Fibroblast of the aortic adventitia (primary cell): ENCODE data around the gene EFCAB13. TPM values are rescaled to one million over a fixed set of nuclear protein-coding genes. Genes with fewer than 3 reads are reported as not detected.
"Not testable (repeated sequence)": the region's sequence is repeated elsewhere in the genome, so short reads cannot be mapped to it uniquely, and the experiment has no call there.

ENCODE experiments used
- DNase-seq: peaks from one replicate; pipeline ENCODE4 v3.0.0-alpha.2; 2010; ENCODE audit warnings: low read depth
- H3K4me3 ChIP-seq: 2 replicates; pipeline ENCODE4 v1.5.1; 2011; ENCODE audit warnings: low read depth, mild to moderate bottlenecking, control low read depth, low read length, moderate library complexity
- total RNA-seq: library from RNA; depleted of rRNA; stranded (reverse); fragments of >200 nt; gene quantifications from 2 replicates; pipeline ENCODE4 v1.2.3, GENCODE V29; 2012; ENCODE audit warnings: low replicate concordance
- TF ChIP-seq, protein P1 (sequence below): IDR thresholded peaks from 2 replicates; pipeline ENCODE4 v1.5.1; 2011; ENCODE audit warnings: mild to moderate bottlenecking, low read length, control low read depth, inconsistent platforms; ENCODE audit not compliant: insufficient read depth

The EFCAB13 gene
- total RNA-seq, 1 donor = 5.6 TPM

DNA sequence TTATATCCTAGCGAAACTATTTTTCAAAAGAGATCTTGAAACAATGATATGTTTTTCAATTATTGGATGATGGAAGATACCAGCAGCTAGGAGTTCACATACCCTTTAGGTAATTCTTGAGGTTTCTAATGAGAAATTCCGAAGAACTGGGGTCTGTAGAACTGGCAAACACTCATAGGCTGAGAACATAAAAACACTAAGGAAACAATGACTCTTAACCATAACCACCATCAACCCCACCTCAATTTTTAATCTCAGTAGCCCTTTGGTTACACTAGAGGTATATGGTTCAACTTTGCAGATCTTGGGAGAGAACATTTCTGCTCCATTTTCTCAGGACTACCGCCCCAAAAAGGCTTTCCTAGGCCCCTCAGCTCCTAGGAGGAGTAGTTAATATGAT lies 141.4 kb downstream of the EFCAB13 start:
- TF ChIP-seq, protein P1, sequence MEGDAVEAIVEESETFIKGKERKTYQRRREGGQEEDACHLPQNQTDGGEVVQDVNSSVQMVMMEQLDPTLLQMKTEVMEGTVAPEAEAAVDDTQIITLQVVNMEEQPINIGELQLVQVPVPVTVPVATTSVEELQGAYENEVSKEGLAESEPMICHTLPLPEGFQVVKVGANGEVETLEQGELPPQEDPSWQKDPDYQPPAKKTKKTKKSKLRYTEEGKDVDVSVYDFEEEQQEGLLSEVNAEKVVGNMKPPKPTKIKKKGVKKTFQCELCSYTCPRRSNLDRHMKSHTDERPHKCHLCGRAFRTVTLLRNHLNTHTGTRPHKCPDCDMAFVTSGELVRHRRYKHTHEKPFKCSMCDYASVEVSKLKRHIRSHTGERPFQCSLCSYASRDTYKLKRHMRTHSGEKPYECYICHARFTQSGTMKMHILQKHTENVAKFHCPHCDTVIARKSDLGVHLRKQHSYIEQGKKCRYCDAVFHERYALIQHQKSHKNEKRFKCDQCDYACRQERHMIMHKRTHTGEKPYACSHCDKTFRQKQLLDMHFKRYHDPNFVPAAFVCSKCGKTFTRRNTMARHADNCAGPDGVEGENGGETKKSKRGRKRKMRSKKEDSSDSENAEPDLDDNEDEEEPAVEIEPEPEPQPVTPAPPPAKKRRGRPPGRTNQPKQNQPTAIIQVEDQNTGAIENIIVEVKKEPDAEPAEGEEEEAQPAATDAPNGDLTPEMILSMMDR = no peak
- DNase-seq = no peak
- no peak overlapping the region for H3K4me3 ChIP-seq

DNA sequence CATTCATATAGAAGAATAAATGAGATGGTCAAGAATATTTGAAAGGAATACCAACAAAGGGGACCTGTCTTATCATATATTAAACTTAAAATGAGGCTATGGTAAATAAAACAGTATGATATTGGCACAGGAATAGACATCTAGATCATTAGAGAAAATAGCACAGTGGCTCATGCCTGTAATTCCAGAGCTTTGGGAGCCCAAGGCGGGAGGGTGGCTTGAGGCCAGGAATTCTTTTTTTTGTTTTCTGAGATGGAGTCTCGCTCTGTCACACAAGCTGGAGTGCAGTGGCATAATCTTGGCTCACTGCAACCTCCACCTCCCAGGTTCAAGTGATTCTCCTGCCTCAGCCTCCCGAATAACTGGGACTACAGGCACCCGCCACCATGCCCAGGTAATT lies 143.2 kb downstream of the EFCAB13 start:
- H3K4me3 ChIP-seq, DNase-seq: not testable (repeated sequence)

DNA sequence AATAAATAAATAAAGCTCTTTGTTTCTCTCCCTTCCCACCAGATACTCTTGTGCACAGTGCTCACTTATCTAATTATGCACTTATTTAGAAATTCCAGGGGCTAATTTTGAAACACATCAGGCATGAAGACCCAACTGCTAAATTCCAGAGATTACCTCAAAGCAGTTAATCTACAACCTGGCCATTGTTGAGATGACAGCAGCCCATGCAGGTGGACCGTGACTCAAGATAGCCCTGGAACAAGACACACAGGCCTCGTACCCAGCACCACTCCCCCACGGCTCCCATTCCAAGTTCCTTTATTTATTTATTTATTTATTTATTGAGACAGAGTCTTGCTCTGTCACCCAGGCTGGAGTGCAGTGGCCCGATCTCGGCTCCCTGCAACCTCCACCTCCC lies 147.1 kb downstream of the EFCAB13 start:
- DNase-seq = no peak
- TF ChIP-seq, protein P1 = no peak
- no peak overlapping the region for H3K4me3 ChIP-seq

DNA sequence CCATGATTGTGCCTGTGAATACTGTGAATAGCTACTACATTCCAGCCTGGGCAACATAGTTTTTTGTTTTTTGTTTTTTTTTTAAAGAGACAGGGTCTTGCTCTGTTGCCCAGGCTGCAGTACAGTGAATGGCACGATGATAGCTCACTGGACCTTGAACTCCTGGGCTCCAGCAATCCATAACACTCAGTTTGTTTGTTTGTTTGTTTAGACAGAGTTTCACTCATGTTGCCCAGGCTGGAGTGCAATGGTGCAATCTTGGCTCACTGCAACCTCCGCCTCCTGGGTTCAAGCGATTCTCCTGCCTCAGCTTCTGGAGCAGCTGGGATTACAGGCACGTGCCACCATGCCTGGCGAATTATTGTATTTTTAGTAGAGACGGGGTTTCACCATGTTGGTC lies 148.3 kb downstream of the EFCAB13 start:
- DNase-seq, H3K4me3 ChIP-seq: not testable (repeated sequence)

Other genes with a start within 250 kb of the EFCAB13 start
- gene CDC27, start 134.7 kb upstream of the EFCAB13 start, total RNA-seq = 32.9 and 128 TPM in 2 replicates
- gene MYL4, start 114.6 kb upstream of the EFCAB13 start, total RNA-seq = not detected in 2 replicates
- gene ITGB3, start 70.1 kb upstream of the EFCAB13 start, total RNA-seq = 5.8 and 22.0 TPM in 2 replicates
- 106 and 299 TPM in 2 replicates for gene NPEPPS, start 207.2 kb downstream of the EFCAB13 start, total RNA-seq